ENCODE measurements around the gene ZFP91.

- no peak for TF ChIP-seq GATA3 (IDR thresholded peaks at IDR 0.05; ENCODE audit: low read depth, low read length)
- no peak for TF ChIP-seq GATA2 (IDR thresholded peaks at IDR 0.05; ENCODE audit: low read depth, low read length)
These were observed 8.1 kb downstream of the ZFP91 start for GRCh38 chr11:58586998-58587397.
